Calu3 (cell line): ENCODE measurements around the gene TMEM236. TPM values are rescaled to one million over a fixed set of nuclear protein-coding genes. Genes with fewer than 3 reads are reported as not detected.

Experiments used
- BruUV-seq: library from RNA; stranded (reverse); fragments of 400-500 nt; replicated peaks from 2 replicates; lab custom pipeline; 2021; lab: Mats Ljungman, UMichigan
- CTCF ChIA-PET: fragments of 300-600 bp; sonication (Branson Sonifier 250); formaldehyde crosslinking; loops from one replicate; lab custom pipeline; 2022; ENCODE audit warnings: antibody characterized with exemption; lab: Charles Lee
- DNase-seq: peaks from one replicate; pipeline ENCODE4 v3.0.0; 2022
- H3K27ac Mint-ChIP-seq: one replicate; pipeline ENCODE4 v1.8.0; 2022; ENCODE audit warnings: mixed read lengths; ENCODE audit not compliant: unreplicated experiment
- H3K27me3 Mint-ChIP-seq: one replicate; pipeline ENCODE4 v1.8.0; 2022; ENCODE audit warnings: mixed read lengths; ENCODE audit not compliant: unreplicated experiment
- H3K36me3 Mint-ChIP-seq: one replicate; pipeline ENCODE4 v1.8.0; 2022; ENCODE audit warnings: mild to moderate bottlenecking, moderate library complexity, mixed read lengths; ENCODE audit not compliant: insufficient read depth, unreplicated experiment
- H3K4me1 Mint-ChIP-seq: one replicate; pipeline ENCODE4 v1.8.0; 2022; ENCODE audit warnings: mild to moderate bottlenecking, low read depth, mixed read lengths; ENCODE audit not compliant: unreplicated experiment
- H3K4me3 Mint-ChIP-seq: one replicate; pipeline ENCODE4 v1.8.0; 2022; ENCODE audit warnings: mild to moderate bottlenecking, low read depth, moderate library complexity, mixed read lengths; ENCODE audit not compliant: unreplicated experiment
- H3K9me3 Mint-ChIP-seq: one replicate; pipeline ENCODE4 v1.8.0; 2022; ENCODE audit warnings: low read depth, mixed read lengths; ENCODE audit not compliant: unreplicated experiment
- intact Hi-C: fragments of 100-400 bp; cut with micrococcal nuclease; formaldehyde crosslinking; loops from one replicate; pipeline ENCODE4 v1.10.0; 2022; ENCODE audit not compliant: unreplicated experiment
- total RNA-seq: library from RNA; stranded (reverse); gene quantifications from 2 replicates; pipeline ENCODE4 v1.2.3, GENCODE V29; 2022
- TF ChIP-seq, protein P1 (sequence below): fragments of 200-600 bp; IDR thresholded peaks from one replicate; pipeline ENCODE4 v1.8.0; 2022; ENCODE audit warnings: antibody characterized with exemption; ENCODE audit not compliant: unreplicated experiment

TMEM236 gene
- total RNA-seq, 1 experiment from 2014 or later = 0.38 TPM

GRCh38 chr10:17736223-17736622, 15.8 kb upstream of the TMEM236 start:
- Mint-ChIP-seq H3K27me3 (no peaks in the 10 kb centered on the region), H3K36me3 (no peaks in the 10 kb centered on the region), H3K4me1 (no peaks in the 10 kb centered on the region), H3K9me3 (no peaks in the 10 kb centered on the region), H3K4me3 (no peak overlapping the region), H3K27ac (no peak overlapping the region)
- DNase-seq = no peak
- no TSS peak for BruUV-seq
- TF ChIP-seq, protein P1, sequence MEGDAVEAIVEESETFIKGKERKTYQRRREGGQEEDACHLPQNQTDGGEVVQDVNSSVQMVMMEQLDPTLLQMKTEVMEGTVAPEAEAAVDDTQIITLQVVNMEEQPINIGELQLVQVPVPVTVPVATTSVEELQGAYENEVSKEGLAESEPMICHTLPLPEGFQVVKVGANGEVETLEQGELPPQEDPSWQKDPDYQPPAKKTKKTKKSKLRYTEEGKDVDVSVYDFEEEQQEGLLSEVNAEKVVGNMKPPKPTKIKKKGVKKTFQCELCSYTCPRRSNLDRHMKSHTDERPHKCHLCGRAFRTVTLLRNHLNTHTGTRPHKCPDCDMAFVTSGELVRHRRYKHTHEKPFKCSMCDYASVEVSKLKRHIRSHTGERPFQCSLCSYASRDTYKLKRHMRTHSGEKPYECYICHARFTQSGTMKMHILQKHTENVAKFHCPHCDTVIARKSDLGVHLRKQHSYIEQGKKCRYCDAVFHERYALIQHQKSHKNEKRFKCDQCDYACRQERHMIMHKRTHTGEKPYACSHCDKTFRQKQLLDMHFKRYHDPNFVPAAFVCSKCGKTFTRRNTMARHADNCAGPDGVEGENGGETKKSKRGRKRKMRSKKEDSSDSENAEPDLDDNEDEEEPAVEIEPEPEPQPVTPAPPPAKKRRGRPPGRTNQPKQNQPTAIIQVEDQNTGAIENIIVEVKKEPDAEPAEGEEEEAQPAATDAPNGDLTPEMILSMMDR = no peak
- intact Hi-C loops = loop anchor here (5.0 kb wide), 1 partner anchor 501 kb away; no protein-coding TSS in a partner anchor
- CTCF ChIA-PET = interaction anchor here (0.7 kb wide), 1 partner anchor 8 kb away, joined by 6 read pairs; no protein-coding TSS in a partner anchor

- no peak for DNase-seq
- no TSS peak for BruUV-seq
- Mint-ChIP-seq H3K27me3 (no peaks in the 10 kb centered on the region), H3K9me3 (no peaks in the 10 kb centered on the region), H3K4me3 (no peak overlapping the region), H3K27ac (no peak overlapping the region), H3K36me3 (no peaks in the 10 kb centered on the region), H3K4me1 (no peaks in the 10 kb centered on the region)
- CTCF ChIA-PET = no interaction called here
- TF ChIP-seq, protein P1 = peak; percentile 35
- intact Hi-C loops = loop anchor here (5.0 kb wide), 1 partner anchor 500 kb away; no protein-coding TSS in a partner anchor
These were observed 14.7 kb upstream of the TMEM236 start for GRCh38 chr10:17737027-17737965.

DNA sequence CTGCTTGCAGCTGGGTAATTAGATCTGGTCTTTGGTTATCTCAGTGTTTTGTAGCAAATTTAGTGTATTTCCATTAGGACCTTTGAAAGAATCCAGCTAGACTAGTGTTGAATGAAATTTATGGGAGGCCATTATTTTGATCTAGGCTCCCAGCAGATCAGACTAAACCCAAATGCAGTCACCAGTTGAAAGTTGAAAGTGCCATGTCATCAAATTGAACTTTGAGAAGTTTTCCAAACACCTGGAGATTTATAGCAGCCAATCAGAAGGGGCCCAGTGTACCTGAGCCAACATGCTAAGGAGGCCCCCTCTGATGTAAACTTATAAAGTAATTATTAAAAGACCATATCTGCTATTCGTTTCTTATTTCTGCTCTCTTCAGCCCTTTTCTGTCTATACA, 11.3 kb upstream of the TMEM236 start:
- Mint-ChIP-seq H3K36me3 (no peaks in the 10 kb centered on the region), H3K9me3 (no peaks in the 10 kb centered on the region), H3K4me1 (no peaks in the 10 kb centered on the region), H3K27ac (no peak overlapping the region), H3K27me3 (no peaks in the 10 kb centered on the region), H3K4me3 (no peak overlapping the region)
- CTCF ChIA-PET = no interaction called here
- no peak for DNase-seq
- TF ChIP-seq, protein P1 = no peak
- BruUV-seq = no TSS peak
- intact Hi-C loops = loop anchor here (5.0 kb wide), 1 partner anchor 448 kb away; no protein-coding TSS in a partner anchor

GRCh38 chr10:17742918-17743317, 9.1 kb upstream of the TMEM236 start:
- BruUV-seq = no TSS peak
- DNase-seq = peak; percentile 64
- TF ChIP-seq, protein P1 = peak; percentile 67
- no peaks in the 10 kb centered on the region for H3K4me1 Mint-ChIP-seq
- H3K36me3 Mint-ChIP-seq = no peaks in the 10 kb centered on the region
- no peak overlapping the region for H3K27ac Mint-ChIP-seq
- intact Hi-C loops = loop anchor here (1.0 to 5.0 kb wide), 4 partner anchors 131 to 451 kb away; no protein-coding TSS in a partner anchor
- H3K27me3 Mint-ChIP-seq = no peaks in the 10 kb centered on the region
- H3K4me3 Mint-ChIP-seq = no peak overlapping the region
- no peaks in the 10 kb centered on the region for H3K9me3 Mint-ChIP-seq
- CTCF ChIA-PET = interaction anchor here (0.5 kb wide), 1 partner anchor 137 kb away, joined by 3 read pairs; no protein-coding TSS in a partner anchor
